Activated naive CD8-positive, alpha-beta T cell treated with anti-CD3 and anti-CD28 coated beads, Interleukin-2, amount 50 U/mL, for 24 hours (primary cell): ENCODE results near the gene GNB1L.
"Not testable (repeated sequence)": the region's sequence is repeated elsewhere in the genome, so short reads cannot be mapped to it uniquely, and the experiment has no call there.

Experiments used
- ATAC-seq: fragments of 150-1000 bp; cut with Tn5 transposase; one replicate; pipeline ENCODE4 v1.10.0; 2021
- DNase-seq: peaks from one replicate; pipeline ENCODE4 v3.0.0; 2021
- H3K27ac Mint-ChIP-seq: one replicate; pipeline ENCODE4 v1.8.0; 2021; ENCODE audit warnings: mild to moderate bottlenecking, mixed read lengths
- H3K27me3 Mint-ChIP-seq: one replicate; pipeline ENCODE4 v1.8.0; 2021; ENCODE audit warnings: mixed read lengths
- H3K36me3 Mint-ChIP-seq: one replicate; pipeline ENCODE4 v1.8.0; 2021; ENCODE audit warnings: low read depth, mixed read lengths
- H3K4me1 Mint-ChIP-seq: one replicate; pipeline ENCODE4 v1.8.0; 2021; ENCODE audit warnings: mixed read lengths
- H3K4me3 Mint-ChIP-seq: one replicate; pipeline ENCODE4 v1.8.0; 2021; ENCODE audit warnings: mild to moderate bottlenecking, moderate library complexity, mixed read lengths
- H3K9me3 Mint-ChIP-seq: one replicate; pipeline ENCODE4 v1.8.0; 2021; ENCODE audit warnings: mixed read lengths

The GNB1L gene

GRCh38 chr22:19779011-19779421, 75.7 kb downstream of the GNB1L start:
- DNase-seq, result no peak
- H3K27me3 Mint-ChIP-seq, result peaks cover 15% of the 10 kb centered on the region
- no peak for ATAC-seq
- H3K4me1 Mint-ChIP-seq, result peaks cover 14% of the 10 kb centered on the region
- no peaks in the 10 kb centered on the region for H3K36me3 Mint-ChIP-seq
- H3K27ac Mint-ChIP-seq, result no peak overlapping the region
- no peaks in the 10 kb centered on the region for H3K9me3 Mint-ChIP-seq
- H3K4me3 Mint-ChIP-seq, result no peak overlapping the region

GRCh38 chr22:19777192-19777591, 77.5 kb downstream of the GNB1L start:
- Mint-ChIP-seq H3K4me1 (peaks cover 16% of the 10 kb centered on the region), H3K27me3 (peaks cover 27% of the 10 kb centered on the region)
- H3K4me3 Mint-ChIP-seq, H3K9me3 Mint-ChIP-seq, DNase-seq, H3K27ac Mint-ChIP-seq, H3K36me3 Mint-ChIP-seq, ATAC-seq: not testable (repeated sequence)

GRCh38 chr22:19776433-19777031, 78.1 kb downstream of the GNB1L start:
- H3K27me3 Mint-ChIP-seq, result peaks cover 33% of the 10 kb centered on the region
- H3K27ac Mint-ChIP-seq, result no peak overlapping the region
- no peak for DNase-seq
- H3K4me3 Mint-ChIP-seq, result no peak overlapping the region
- no peaks in the 10 kb centered on the region for H3K9me3 Mint-ChIP-seq
- H3K36me3 Mint-ChIP-seq, result no peaks in the 10 kb centered on the region
- H3K4me1 Mint-ChIP-seq, result peaks cover 16% of the 10 kb centered on the region
- no peak for ATAC-seq

GRCh38 chr22:19775496-19776325, 79.0 kb downstream of the GNB1L start:
- H3K27me3 Mint-ChIP-seq, result peaks cover 35% of the 10 kb centered on the region
- ATAC-seq, result no peak
- no peak overlapping the region for H3K27ac Mint-ChIP-seq
- no peaks in the 10 kb centered on the region for H3K9me3 Mint-ChIP-seq
- H3K4me3 Mint-ChIP-seq, result no peak overlapping the region
- no peaks in the 10 kb centered on the region for H3K36me3 Mint-ChIP-seq
- no peak for DNase-seq
- H3K4me1 Mint-ChIP-seq, result peaks cover 16% of the 10 kb centered on the region

GRCh38 chr22:19774628-19775027, 80.0 kb downstream of the GNB1L start:
- H3K27ac Mint-ChIP-seq, result no peak overlapping the region
- DNase-seq (no peak), ATAC-seq (no peak)
- peaks cover 41% of the 10 kb centered on the region for H3K27me3 Mint-ChIP-seq
- no peaks in the 10 kb centered on the region for H3K36me3 Mint-ChIP-seq
- peaks cover 10% of the 10 kb centered on the region for H3K4me1 Mint-ChIP-seq
- H3K4me3 Mint-ChIP-seq, result no peak overlapping the region
- no peaks in the 10 kb centered on the region for H3K9me3 Mint-ChIP-seq

GRCh38 chr22:19773470-19774040, 81.1 kb downstream of the GNB1L start:
- no peak overlapping the region for H3K4me3 Mint-ChIP-seq
- H3K36me3 Mint-ChIP-seq, result no peaks in the 10 kb centered on the region
- peaks cover 50% of the 10 kb centered on the region for H3K27me3 Mint-ChIP-seq
- no peak overlapping the region for H3K27ac Mint-ChIP-seq
- peaks cover 9% of the 10 kb centered on the region for H3K4me1 Mint-ChIP-seq
- H3K9me3 Mint-ChIP-seq, result no peaks in the 10 kb centered on the region
- no peak for ATAC-seq
- DNase-seq, result no peak

GRCh38 chr22:19772673-19773469, 81.8 kb downstream of the GNB1L start:
- Mint-ChIP-seq H3K4me3 (no peak overlapping the region), H3K9me3 (no peaks in the 10 kb centered on the region), H3K27ac (no peak overlapping the region), H3K27me3 (peaks cover 57% of the 10 kb centered on the region), H3K4me1 (peaks cover 9% of the 10 kb centered on the region), H3K36me3 (no peaks in the 10 kb centered on the region)
- no peak for DNase-seq
- no peak for ATAC-seq

- no peaks in the 10 kb centered on the region for H3K9me3 Mint-ChIP-seq
- ATAC-seq (no peak), DNase-seq (no peak)
- H3K27me3 Mint-ChIP-seq, result peaks cover 62% of the 10 kb centered on the region
- H3K27ac Mint-ChIP-seq, result no peak overlapping the region
- peaks cover 11% of the 10 kb centered on the region for H3K4me1 Mint-ChIP-seq
- no peaks in the 10 kb centered on the region for H3K36me3 Mint-ChIP-seq
- H3K4me3 Mint-ChIP-seq, result no peak overlapping the region
These were observed 82.3 kb downstream of the GNB1L start for GRCh38 chr22:19772422-19772672.

- Mint-ChIP-seq H3K4me1 (peaks cover 8% of the 10 kb centered on the region), H3K36me3 (no peaks in the 10 kb centered on the region), H3K9me3 (no peaks in the 10 kb centered on the region), H3K4me3 (no peak overlapping the region), H3K27ac (no peak overlapping the region), H3K27me3 (peaks cover 64% of the 10 kb centered on the region)
- ATAC-seq (no peak), DNase-seq (no peak)
These were observed 84.1 kb downstream of the GNB1L start for GRCh38 chr22:19770349-19771220.

GRCh38 chr22:19769393-19769715, 85.3 kb downstream of the GNB1L start:
- Mint-ChIP-seq H3K4me3 (no peak overlapping the region), H3K27me3 (peaks cover 72% of the 10 kb centered on the region), H3K4me1 (peaks cover 10% of the 10 kb centered on the region), H3K9me3 (no peaks in the 10 kb centered on the region), H3K27ac (no peak overlapping the region), H3K36me3 (no peaks in the 10 kb centered on the region)
- no peak for DNase-seq
- ATAC-seq, result no peak

- Mint-ChIP-seq H3K4me3 (no peak overlapping the region), H3K4me1 (peaks cover 8% of the 10 kb centered on the region), H3K9me3 (no peaks in the 10 kb centered on the region), H3K36me3 (no peaks in the 10 kb centered on the region), H3K27me3 (peaks cover 72% of the 10 kb centered on the region), H3K27ac (no peak overlapping the region)
- no peak for DNase-seq
- no peak for ATAC-seq
These were observed 87.0 kb downstream of the GNB1L start for GRCh38 chr22:19767427-19768341.

GRCh38 chr22:19766511-19767426, 87.9 kb downstream of the GNB1L start:
- H3K36me3 Mint-ChIP-seq, result no peaks in the 10 kb centered on the region
- peak; percentile 63 for DNase-seq
- peak overlapping the region; percentile 34 for H3K4me3 Mint-ChIP-seq
- H3K4me1 Mint-ChIP-seq, result peaks cover 8% of the 10 kb centered on the region
- no peak overlapping the region for H3K27ac Mint-ChIP-seq
- ATAC-seq, result peak; percentile 70
- H3K27me3 Mint-ChIP-seq, result peaks cover 71% of the 10 kb centered on the region
- no peaks in the 10 kb centered on the region for H3K9me3 Mint-ChIP-seq

GRCh38 chr22:19766240-19766510, 88.5 kb downstream of the GNB1L start:
- ATAC-seq (no peak), DNase-seq (no peak)
- H3K4me3 Mint-ChIP-seq, result no peak overlapping the region
- H3K27ac Mint-ChIP-seq, result no peak overlapping the region
- no peaks in the 10 kb centered on the region for H3K9me3 Mint-ChIP-seq
- H3K36me3 Mint-ChIP-seq, result no peaks in the 10 kb centered on the region
- H3K27me3 Mint-ChIP-seq, result peaks cover 71% of the 10 kb centered on the region
- H3K4me1 Mint-ChIP-seq, result peaks cover 11% of the 10 kb centered on the region
